Left renal cortex interstitium (tissue), 4 donors: ENCODE data around the gene NPAS4. TPM values are rescaled to one million over a fixed set of nuclear protein-coding genes. Genes with fewer than 3 reads are reported as not detected.
"Not testable (repeated sequence)": the region's sequence is repeated elsewhere in the genome, so short reads cannot be mapped to it uniquely, and the experiment has no call there.

Source experiments
- DNase-seq, 4 donors: peaks; one replicate each; pipeline ENCODE4 v3.0.0-alpha.2; 2013; ENCODE audit warnings: low read depth in 4 of 4, low spot score in 2 of 4, missing footprints in 1 of 4
- polyA plus RNA-seq, 4 donors: library from polyadenylated mRNA; unstranded; fragments of 120-200 nt; gene quantifications; one replicate each; pipeline ENCODE4 v1.2.1, GENCODE V29; 2013; ENCODE audit not compliant: insufficient read length in 4 of 4

Gene NPAS4
- polyA plus RNA-seq = under 1 TPM; 0.06 to 0.54 (median 0.22) TPM

DNA sequence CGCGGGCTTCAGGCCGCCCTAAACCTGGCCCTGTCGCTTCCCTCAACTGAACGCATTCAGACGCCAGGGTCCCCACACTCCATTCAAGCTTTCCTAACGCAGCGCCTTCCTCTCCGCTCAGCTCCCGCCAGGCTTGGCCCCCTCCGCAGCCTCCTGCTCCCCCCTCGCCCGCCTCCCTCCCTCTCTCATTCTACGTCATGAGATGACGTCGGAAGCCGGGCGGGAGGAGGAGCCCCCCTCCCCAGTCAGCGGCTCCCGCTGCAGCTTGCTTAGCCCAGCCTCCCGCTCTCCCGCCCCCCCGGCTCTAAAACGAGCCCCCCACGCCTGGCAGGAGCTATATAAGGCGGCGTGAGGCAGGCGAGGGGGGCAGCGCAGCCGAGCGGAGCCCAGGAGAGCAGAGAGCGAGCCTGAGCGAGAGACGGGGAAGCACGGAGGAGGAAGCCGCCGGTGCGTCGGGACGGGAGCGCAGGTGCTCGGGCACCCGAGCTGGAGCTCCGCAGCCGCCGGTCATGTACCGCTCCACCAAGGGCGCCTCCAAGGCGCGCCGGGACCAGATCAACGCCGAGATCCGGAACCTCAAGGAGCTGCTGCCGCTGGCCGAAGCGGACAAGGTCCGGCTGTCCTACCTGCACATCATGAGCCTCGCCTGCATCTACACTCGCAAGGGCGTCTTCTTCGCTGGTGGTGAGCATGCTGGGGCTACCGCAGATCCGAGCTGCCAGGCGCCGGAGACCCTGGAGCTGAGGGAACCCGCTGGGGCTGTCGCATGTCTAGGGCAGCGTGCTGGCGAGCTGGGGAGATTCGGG, at the start of gene NPAS4:
NPAS4 (plus strand) TSS at position 365 of the 806 bp plus-strand sequence; CDS start at position 510, 145 bp downstream.
- DNase-seq = no peak

GRCh38 chr11:66371627-66372415, 49.0 kb upstream of the NPAS4 start, which contains the start of gene SLC29A2:
Gene SLC29A2, minus strand, starts transcription at chr11:66371760. Its CDS starts 169 bp downstream, at chr11:66371591.
- peak in 2 of 4 donors; percentile 59 to 79 for DNase-seq

DNA sequence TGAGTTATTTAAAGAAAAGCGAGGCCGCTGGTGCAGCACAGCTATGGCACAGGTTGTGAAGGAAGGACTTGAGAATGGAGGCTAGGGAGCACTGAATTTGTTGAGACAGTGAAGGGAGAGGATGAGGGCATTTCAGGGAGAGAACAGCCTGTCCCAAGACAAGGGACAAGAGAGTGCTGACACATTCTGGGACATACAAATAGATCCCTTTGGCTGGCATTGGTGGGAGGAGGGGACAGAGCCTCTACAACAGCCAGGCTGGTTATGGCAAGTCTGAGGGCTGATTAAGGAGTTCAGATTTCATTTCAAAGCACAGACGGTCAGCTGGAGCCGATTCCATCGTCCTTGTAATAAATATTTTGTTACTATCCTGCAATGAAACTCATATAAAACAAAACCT, 47.6 kb upstream of the NPAS4 start:
- DNase-seq = no peak

DNA sequence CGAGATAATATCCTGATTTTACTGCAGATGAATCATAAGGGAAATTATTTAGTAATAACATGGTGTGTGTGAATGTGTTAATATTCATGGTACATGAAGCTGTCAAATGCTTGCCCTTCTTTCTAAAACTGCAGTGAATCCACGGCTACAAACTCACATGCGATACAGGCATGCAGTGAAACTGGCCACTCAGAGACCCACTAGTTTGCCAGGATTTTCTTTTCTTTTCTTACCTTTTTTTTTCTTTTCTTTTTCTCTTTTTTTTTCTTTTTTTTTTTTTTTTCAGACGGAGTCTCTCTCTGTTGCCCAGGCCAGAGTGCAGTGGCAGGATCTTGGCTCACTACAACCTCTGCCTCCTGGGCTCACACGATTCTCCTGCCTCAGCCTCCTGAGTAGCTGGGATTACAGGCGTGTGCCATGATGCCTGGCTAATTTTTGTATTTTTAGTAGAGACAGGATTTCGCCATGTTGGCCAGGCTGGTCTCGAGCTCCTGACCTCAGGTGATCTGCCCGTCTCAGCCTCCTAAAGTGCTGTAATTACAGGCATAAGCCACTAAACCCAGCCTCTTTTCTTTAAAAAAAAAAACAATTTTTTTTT, 47.0 kb upstream of the NPAS4 start:
- DNase-seq = not testable (repeated sequence)

- not testable (repeated sequence) for DNase-seq
Measured at GRCh38 chr11:66380264-66380663, 40.6 kb upstream of the NPAS4 start.

DNA sequence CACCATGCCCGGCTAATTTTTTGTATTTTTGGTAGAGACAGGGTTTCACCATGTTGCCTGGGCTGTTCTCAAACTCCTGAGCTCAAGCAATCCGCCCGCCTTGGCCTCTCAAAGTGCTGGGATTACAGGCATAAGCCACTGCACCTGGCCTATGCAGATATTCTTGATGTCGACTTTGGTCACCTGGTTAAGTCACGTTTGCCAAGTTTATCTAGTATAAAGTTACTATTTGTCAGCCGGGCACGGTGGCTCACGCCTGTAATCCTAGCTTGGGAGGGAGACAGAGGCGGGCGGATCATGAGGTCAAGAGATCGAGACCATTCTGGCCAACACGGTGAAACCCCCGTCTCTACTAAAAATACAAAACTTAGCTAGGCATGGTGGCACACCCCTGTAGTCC, 36.5 kb upstream of the NPAS4 start:
- DNase-seq = not testable (repeated sequence)

DNA sequence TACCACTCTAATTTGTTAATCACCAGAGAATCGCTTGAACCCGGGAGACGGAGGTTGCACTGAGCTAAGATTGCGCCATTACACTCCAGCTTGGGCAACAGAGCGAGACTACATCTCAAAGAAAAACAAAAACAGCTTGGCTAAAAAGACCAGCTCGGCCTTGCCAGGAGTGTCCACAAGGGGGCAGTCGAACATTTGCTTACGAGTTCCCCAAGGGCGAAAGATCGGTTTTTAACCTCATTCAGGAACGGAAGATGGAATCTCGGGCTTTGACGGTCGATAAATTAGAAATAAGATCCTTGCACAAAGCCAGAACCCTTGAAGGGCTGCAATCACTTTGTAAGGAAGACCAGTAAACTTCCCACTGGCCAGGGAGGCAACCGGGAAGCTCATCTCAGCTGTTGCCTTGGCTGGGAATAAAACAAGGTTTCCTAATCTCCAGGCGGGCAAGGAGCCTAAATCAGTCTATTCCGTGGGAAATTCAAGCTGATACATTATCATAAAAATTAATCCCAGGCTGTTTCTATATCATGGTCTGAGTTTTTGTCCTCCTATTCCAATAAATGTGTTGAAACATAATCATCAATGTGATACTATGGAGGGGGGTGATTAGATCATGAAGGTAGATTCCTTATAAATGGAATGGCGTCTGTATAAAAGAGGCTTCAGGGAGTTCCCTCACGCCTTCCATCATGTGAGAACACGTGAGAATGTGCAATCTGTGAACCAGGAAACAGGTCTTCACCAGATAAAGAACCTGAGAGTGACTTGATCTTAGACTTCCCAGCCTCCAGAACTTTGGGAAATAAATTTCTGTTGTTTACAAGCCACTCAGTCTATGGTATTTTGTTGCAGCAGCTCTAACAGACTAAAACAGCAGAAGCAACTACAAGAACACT, 34.4 kb upstream of the NPAS4 start:
- DNase-seq = peak in 2 of 4 donors; percentile 70 to 86

- peak in 1 of 4 donors; percentile 59 for DNase-seq
Measured at GRCh38 chr11:66388780-66389386, 32.0 kb upstream of the NPAS4 start.

DNA sequence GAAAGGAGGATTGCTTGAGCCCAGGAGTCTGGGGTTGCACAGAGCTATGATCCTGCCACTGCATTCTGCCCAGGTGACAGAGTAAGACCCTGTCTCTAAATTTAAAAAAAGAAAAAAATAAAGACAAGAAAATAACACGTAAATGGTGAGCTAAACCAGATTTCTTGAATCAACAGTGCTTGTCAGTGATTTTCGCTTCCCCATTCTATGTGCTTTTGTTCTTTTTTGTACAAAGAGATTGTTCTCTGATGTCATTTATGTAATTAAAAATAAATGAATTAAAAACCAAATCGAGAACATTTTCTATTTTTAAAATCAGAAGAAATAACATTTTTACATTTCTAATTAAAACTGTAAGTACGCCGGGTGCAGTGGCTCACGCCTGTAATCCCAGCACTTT, 29.5 kb upstream of the NPAS4 start:
- DNase-seq = no peak

- DNase-seq = no peak
Measured at GRCh38 chr11:66393954-66394353, 26.9 kb upstream of the NPAS4 start.

DNA sequence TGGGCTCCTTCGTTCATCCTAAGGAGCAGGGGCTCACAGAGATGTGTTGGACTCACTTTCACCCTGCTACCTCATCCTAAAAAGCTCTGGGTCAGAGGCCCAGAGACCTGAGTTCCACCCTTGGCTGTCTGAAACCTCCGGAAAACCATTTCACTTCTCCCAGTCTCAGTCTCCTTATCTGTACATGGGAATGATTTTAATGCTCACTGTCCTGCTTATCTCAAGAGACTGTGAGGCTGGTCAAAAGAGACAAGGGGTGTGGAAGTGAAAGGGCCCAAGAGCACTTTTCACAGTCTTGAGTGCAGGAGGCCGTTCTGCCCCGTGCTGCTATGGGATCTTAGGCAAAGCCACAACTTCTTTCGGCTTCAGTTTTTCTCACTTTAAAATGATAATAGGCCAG, 13.2 kb upstream of the NPAS4 start:
- no peak for DNase-seq

DNA sequence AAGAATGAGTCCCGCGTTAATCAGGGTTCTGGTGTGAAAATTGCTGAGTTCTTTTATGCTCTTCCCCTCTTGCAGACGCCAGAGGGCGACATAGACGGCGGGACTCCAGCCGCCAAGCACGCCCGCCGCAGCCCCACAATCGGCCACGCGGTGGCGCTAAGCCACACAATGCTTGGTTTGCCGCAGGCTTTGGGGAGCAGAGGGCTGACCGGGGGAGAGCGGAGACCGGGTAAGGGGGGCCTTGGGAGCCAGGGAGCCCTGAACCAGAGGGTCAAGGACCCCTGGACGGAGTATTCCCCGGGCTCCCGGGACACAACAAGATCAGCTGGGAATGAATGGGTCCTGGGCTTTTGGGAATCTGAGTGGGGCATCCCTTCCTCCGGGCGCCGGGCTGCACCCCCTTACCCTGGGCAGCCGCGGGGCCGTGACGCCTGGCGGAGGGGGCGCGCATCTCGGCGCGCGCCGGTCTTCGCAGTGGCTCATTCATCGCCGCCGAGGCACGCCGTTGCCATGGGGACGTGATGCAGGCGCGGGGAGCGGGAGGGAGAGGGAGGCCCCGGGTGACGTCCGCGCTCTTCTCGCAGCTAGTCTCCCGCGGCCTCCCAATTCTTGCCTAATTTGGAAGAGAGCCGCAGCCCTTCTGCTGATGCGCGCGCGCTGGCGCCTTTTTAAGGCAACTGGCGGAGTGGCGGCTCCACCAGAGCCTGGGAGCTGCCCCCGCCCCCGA, 12.2 kb upstream of the NPAS4 start:
- DNase-seq = peak; percentile 60 to 81 (median 68)

DNA sequence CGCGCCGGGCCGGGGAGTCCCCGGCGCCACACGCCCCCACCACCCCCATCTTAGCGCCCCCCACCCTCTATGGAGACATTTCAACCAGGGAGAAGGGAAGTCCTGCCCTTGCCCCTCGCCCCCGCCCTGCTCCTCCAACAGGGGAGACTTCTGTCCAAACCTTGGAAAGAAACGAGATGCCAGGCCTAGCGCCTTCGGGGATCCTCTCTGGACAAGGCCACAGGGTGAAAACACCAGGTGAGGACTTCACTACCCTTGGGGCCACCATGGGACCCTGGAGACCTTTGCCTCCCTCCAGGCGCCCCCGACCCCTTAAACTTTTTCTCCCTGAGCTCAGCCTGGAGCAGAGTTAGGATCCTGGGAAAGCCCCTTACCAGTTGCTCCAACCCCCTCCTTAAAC, 11.6 kb upstream of the NPAS4 start:
- DNase-seq = no peak

- DNase-seq = no peak
Measured at GRCh38 chr11:66410191-66410590, 10.6 kb upstream of the NPAS4 start.

DNA sequence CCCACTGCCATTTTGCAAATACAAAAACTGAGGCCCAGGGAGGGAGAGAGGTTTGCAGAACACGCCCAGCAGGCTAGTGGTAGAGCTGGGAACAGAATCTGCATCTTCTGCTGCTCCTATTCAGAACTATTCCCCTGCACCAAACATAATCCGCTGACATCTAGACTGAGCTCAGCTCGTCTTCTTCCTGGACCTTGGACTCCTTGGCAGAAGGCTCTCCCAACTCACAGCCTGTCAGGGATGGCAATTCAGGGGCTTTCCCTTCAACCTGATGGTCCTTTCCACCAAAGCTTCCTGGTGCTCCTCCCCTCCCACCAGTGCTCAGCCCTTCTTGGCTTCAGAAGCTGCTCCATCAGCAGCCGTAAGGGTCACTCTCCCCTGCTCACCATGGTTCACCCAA, 9.5 kb upstream of the NPAS4 start:
- no peak for DNase-seq

GRCh38 chr11:66412110-66412509, 8.7 kb upstream of the NPAS4 start:
- DNase-seq = no peak

DNA sequence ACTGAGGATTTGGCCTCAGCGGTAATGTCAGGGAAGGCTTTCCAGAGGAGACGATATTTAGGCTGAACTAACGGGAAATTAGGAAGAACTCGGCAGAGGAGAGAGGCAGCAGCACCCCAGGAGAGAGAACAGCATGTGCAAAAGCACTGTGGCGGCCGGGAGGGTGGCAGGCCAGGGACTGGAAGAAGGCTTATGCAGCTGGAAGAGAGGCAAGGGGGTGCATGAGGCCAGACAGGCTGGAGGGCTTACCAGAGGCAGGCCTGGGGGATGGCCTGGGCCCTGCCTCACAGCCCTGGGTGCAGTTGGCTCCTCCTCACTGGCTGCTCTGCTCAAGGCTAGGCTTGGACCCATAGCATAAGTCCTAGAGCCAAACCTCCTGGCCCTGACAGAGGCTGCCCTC, 7.7 kb upstream of the NPAS4 start:
- no peak for DNase-seq

DNA sequence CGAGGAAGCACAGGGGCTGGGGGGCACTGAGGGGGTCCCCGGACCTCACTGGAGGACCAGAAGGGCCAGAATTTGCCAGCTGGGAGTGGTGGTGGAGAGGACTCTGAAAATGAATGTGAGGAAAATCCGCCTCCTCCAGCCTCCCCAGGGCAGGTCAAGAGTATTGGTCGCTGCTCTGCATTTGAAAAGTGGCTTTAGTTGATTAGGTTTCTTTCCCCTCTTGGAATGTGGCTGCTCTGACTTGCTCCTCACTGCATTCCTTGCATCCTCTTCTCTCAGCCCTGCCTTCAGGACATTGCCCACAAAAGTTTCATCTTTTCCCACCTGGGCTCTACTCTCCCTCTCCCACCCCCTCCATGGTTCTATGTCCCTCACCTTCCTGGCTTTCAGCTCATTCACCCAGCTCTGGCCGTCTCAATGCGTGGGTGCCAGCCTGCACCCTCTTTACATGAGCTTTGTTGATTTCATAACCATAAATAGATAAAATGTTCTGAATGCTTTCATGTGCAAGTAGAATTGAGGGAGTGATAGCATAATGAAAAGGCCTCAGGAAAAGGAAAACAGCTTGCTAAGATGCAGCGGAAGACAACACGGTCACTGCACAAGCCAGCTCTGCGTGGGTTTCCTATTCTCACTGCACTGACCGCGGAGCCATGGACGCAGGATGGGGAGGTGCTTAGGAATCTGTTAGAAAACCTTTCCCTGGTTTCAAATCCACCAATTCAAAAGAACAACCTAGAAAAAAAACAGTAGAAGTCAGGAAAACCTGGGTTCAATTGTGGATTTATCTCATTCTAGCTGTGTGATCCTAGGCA, 6.5 kb upstream of the NPAS4 start:
- no peak for DNase-seq
